ENCODE data around the gene ASB16. TPM values are rescaled to one million over a fixed set of nuclear protein-coding genes. Genes with fewer than 3 reads are reported as not detected.
A peak's percentile ranks its signal among the peaks of the same experiment; 100 is the strongest.

ASB16 gene
- total and polyA plus RNA-seq, 4 donors, result 0.02 to 0.37 (median 0.08) TPM; not detected in 1

DNA sequence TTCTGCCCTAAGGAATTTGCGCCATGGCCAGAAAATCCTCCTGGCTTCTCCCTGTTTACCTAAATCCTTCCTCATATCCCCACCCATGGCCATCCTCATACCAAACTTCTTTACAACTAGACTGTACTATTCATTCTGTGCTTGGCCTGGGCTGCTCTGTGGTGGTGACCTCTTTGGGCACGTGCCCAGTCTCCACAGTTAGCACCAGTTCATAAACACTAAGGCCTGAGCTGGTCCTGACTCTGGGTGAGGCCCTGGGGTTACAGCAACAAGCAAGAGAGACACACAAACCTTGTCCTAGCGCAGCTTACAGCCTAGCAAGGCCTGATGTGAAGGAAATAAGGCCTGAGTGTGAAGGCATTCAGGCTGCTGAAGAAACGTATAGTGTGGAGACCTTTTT is 32.3 kb downstream of the ASB16 start:
- Histone ChIP-seq H3K27ac (ENCODE audit: low read depth in 1 of 2, low read length in 2 of 2) (no peak overlapping the region), H3K4me3 (ENCODE audit: low read depth in 1 of 3, low read length in 3 of 3) (no peak overlapping the region), H3K36me3 (ENCODE audit: control insufficient read depth in 4 of 4, insufficient read depth in 3 of 4, low read depth in 1 of 4, low read length in 3 of 4) (peaks cover 1 to 11% (median 7%) of the 10 kb centered on the region in 4 donors), H3K4me1 (ENCODE audit: control insufficient read depth in 4 of 4, insufficient read depth in 4 of 4, low read length in 3 of 4) (peaks cover 6 to 14% (median 12%) of the 10 kb centered on the region in 4 donors), H3K9me3 (ENCODE audit: control insufficient read depth in 4 of 4, low read length in 3 of 4) (no peaks in the 10 kb centered on the region), H3K27me3 (ENCODE audit: control insufficient read depth in 4 of 4, insufficient read depth in 4 of 4, low read length in 3 of 4) (no peaks in the 10 kb centered on the region), H3K9ac (ENCODE audit: low read depth in 1 of 2, low read length in 2 of 2) (no peak overlapping the region)
- WGBS, result 78% methylated on average over 4 of the region's 4 CpGs
- DNase-seq (ENCODE audit: low spot score), result no peak
- TF ChIP-seq, protein P1, sequence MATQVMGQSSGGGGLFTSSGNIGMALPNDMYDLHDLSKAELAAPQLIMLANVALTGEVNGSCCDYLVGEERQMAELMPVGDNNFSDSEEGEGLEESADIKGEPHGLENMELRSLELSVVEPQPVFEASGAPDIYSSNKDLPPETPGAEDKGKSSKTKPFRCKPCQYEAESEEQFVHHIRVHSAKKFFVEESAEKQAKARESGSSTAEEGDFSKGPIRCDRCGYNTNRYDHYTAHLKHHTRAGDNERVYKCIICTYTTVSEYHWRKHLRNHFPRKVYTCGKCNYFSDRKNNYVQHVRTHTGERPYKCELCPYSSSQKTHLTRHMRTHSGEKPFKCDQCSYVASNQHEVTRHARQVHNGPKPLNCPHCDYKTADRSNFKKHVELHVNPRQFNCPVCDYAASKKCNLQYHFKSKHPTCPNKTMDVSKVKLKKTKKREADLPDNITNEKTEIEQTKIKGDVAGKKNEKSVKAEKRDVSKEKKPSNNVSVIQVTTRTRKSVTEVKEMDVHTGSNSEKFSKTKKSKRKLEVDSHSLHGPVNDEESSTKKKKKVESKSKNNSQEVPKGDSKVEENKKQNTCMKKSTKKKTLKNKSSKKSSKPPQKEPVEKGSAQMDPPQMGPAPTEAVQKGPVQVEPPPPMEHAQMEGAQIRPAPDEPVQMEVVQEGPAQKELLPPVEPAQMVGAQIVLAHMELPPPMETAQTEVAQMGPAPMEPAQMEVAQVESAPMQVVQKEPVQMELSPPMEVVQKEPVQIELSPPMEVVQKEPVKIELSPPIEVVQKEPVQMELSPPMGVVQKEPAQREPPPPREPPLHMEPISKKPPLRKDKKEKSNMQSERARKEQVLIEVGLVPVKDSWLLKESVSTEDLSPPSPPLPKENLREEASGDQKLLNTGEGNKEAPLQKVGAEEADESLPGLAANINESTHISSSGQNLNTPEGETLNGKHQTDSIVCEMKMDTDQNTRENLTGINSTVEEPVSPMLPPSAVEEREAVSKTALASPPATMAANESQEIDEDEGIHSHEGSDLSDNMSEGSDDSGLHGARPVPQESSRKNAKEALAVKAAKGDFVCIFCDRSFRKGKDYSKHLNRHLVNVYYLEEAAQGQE (IDR thresholded peaks at IDR 0.05), result no peak
- TF ChIP-seq FOXA2 (IDR thresholded peaks at IDR 0.05), result no peak
- TF ChIP-seq TAF1 (conservative IDR thresholded peaks at IDR 0.05), result no peak
- no peak for TF ChIP-seq HNF4G (IDR thresholded peaks at IDR 0.05)
- no peak for TF ChIP-seq CTCF (IDR thresholded peaks at IDR 0.05; ENCODE audit: low read depth, low read length, missing input control)
- no peak for TF ChIP-seq RXRA (IDR thresholded peaks at IDR 0.05)
- TF ChIP-seq, protein P2, sequence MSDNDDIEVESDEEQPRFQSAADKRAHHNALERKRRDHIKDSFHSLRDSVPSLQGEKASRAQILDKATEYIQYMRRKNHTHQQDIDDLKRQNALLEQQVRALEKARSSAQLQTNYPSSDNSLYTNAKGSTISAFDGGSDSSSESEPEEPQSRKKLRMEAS (IDR thresholded peaks at IDR 0.05), result no peak
- TF ChIP-seq YY1 (IDR thresholded peaks at IDR 0.05), result no peak
- TF ChIP-seq HNF4A (conservative IDR thresholded peaks at IDR 0.05), result no peak
- no peak for TF ChIP-seq SP1 (IDR thresholded peaks at IDR 0.05)
- no peak for TF ChIP-seq ATF3 (IDR thresholded peaks at IDR 0.05)
- TF ChIP-seq FOXA1 (IDR thresholded peaks at IDR 0.05), result no peak
- TF ChIP-seq GABPA (IDR thresholded peaks at IDR 0.05 in 1 of 2, conservative IDR thresholded peaks at IDR 0.05 in 1 of 2), result no peak

- DNase-seq (ENCODE audit: low spot score), result no peak
- no peak overlapping the region for H3K27ac ChIP-seq (ENCODE audit: low read depth in 1 of 2, low read length in 2 of 2)
Observed at GRCh38 chr17:44203731-44204440, 33.4 kb downstream of the ASB16 start.

More at GRCh38 chr17:44203731-44204440, 33.4 kb downstream of the ASB16 start:
- H3K27me3 ChIP-seq (ENCODE audit: control insufficient read depth in 4 of 4, insufficient read depth in 4 of 4, low read length in 3 of 4), result no peaks in the 10 kb centered on the region
- peaks cover 1 to 19% (median 15%) of the 10 kb centered on the region in 4 donors for H3K36me3 ChIP-seq (ENCODE audit: control insufficient read depth in 4 of 4, insufficient read depth in 3 of 4, low read depth in 1 of 4, low read length in 3 of 4)
- H3K4me3 ChIP-seq (ENCODE audit: low read depth in 1 of 3, low read length in 3 of 3), result no peak overlapping the region
- H3K9me3 ChIP-seq (ENCODE audit: control insufficient read depth in 4 of 4, low read length in 3 of 4), result no peaks in the 10 kb centered on the region
- H3K4me1 ChIP-seq (ENCODE audit: control insufficient read depth in 4 of 4, insufficient read depth in 4 of 4, low read length in 3 of 4), result peaks cover 0 to 11% (median 4%) of the 10 kb centered on the region in 4 donors
- no peak overlapping the region for H3K9ac ChIP-seq (ENCODE audit: low read depth in 1 of 2, low read length in 2 of 2)
- 61% methylated on average over 9 of the region's 9 CpGs for WGBS
- TF ChIP-seq CTCF (IDR thresholded peaks at IDR 0.05; ENCODE audit: low read depth, low read length, missing input control) (peak; percentile 56), RAD21 (IDR thresholded peaks at IDR 0.05) (peak; percentile 58 to 67)
- TF ChIP-seq, protein P1 (IDR thresholded peaks at IDR 0.05), result no peak

Data from liver (tissue), 9 donors.